ENCODE data around the gene TBC1D23.
"Not testable (repeated sequence)": the region's sequence is repeated elsewhere in the genome, so short reads cannot be mapped to it uniquely, and the experiment has no call there.

Gene TBC1D23

DNA sequence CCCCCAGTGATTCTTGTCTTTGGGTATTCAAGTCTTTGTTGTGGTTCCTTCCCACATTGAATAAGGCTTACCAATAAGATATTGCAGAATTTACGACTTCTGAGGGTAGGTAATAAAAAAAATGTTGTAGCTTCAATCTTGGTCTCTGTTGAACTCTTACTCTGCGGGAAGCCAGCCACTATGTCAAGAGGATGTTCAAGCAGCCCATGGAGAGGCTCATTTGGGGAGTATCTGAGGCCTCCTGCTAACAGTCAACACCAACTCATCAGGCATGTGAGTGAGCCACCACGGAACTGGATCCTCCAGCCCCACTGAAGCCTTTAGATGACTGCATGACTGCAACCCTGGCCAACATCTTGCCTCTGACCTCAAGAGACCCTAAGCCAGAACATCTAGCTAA, 3.2 kb upstream of the TBC1D23 start:
- DNase-seq, result no peak

DNA sequence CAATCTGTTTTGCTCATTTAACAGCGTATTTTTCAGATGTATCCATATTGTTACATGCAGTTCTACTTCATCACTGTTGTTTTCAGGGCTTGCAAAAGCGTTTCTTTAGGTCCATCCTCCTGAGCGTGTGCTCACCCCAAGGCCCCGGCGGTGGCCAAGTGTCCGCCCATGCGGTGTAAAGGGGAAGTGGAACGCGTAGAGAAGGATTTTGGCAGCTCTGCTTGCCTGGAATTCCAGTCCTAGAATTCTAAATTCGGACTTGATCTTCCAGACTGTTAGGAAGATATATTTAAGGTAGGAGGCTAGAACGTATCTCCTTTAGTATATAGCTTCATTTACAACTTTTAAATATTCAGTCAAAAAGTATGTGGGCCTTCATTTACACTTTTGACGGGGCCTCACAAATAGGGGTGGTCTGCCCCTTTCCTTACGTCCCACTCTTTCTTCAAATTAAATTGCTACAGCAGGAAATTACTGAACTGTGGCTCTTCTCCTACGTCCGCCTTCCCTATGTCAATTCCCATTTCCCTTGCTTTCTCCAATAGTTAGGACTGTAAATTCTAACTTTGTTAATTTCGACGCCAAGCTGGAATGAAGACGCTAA, 609 bp upstream of the TBC1D23 start:
- no peak for DNase-seq

DNA sequence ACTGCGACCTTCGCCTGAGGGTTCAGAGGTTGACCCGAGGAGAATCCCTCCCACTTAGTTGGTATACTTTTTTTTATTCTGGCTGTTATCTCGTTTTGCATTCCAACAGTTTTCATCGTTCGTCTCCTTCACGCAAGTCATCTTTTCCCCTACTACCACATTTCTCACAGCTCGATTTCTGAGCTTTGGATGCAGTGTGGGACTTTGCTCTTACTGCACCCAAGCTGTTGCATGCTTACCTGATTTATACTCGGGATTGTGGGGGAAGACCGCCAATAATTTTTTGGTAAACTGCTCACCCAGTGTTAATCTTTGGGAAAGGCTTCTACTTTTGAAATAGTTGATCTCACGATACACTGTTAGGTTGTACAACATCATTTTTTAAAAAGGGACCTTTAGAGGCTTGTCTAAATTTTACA, 702 bp downstream of the TBC1D23 start:
- DNase-seq, result peak in 1 of 2 experiments; percentile 9

DNA sequence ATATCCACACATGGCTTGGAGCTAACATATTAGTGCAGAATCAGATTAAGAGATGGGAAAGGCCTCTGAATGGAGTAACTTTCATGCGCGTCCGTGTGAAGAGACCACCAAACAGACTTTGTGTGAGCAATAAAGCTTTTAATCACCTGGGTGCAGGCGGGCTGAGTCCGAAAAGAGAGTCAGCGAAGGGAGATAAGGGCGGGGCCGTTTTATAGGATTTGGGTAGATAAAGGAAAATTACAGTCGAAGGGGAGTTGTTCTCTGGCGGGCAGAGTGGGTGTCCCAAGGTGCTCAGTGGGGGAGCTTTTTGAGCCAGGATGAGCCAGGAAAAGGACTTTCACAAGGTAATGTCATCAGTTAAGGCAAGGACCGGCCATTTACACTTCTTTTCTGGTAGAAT, 2.1 kb downstream of the TBC1D23 start:
- DNase-seq, result not testable (repeated sequence)

DNA sequence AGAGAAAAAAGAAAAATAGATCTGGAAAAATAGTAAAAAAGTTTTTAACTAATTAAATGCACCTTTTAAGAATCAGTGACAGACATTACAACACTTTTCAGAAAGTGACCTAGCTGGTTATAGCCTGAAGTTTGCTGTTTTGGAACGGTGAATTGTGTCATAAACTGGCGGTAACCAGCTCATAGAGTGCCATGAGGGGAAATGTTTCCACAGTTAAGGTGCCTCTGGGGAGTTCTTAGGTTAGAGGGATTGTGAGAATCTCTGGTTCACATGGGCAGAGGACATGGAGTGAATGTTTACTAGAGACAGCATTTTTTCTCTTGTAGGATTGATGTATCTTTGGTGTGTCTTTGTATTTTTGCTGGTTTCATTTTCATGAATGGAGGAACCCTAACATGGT, 2.8 kb downstream of the TBC1D23 start:
- no peak for DNase-seq

DNA sequence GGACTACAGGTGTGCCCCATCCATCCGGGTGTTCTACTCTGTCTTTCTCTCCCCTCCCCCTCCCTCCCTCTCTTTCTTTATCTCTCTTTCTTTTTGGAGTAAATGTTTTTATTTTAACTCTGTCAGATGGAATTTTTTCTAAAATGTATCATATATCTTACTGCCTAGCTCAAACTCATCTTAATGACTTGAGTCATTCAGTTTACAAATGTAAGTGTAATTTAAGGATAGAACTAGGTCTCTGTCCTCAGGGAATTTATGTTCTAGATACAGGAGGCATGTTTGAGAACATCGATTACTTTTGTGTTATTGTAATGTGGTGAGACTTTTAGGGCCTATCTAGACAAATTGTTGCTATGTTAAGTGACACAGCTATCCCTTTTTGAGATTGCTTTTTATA, 3.5 kb downstream of the TBC1D23 start:
- DNase-seq, result no peak

DNA sequence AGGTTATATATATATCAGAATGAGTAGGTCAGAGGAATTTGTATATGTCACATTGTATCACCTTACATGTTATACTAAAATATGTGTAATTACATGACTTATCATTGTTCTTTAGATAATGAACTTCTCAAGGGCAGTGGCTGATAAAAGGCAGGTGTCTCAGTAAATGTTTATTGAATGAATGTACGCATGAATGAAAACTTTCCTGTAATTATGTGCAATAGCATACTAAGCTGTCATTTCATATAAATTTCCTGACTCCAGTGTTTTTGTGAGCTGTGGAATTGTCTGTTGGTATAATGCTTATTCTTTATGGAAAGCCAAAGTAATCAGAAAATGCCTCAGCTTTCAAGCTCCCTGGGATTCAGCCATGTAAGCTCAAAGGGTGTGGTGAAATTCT, 4.2 kb downstream of the TBC1D23 start:
- DNase-seq, result no peak

DNA sequence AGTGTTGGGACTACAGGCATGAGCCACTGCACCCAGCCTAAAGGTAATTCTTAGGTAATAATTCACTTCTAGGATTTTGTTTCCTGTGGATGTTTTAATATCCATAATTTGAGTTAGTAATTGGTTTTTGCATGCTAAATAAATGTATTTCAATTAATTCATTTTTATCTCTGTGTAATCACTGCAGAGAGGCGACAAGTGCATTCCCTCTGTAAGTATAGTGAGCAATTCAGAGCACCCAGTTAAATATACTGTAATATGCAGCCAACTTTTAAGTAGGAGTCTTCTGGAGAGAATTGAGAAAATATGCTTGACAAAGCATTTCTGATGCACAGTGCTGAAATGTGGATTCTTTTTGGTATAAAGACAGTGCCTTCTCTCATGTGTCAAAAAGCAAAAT, 5.7 kb downstream of the TBC1D23 start:
- DNase-seq, result no peak

DNA sequence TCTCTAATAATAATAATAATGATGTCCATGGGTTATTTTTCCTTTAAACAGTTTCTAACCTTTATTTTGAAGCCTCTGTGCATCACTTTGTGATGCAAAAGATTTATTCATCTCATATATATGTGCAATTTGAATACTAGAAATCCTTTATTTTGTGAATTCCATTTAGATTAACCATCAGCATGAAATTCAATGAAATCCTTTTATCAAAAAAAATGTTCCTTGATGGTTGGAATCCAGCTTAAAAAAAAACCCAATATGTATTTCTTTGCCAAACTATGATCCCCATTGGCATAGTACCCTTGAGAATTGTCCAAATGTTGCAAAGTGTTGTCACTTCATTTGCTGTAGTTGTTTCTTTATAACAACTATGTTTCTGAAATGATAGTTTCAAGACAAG, 7.4 kb downstream of the TBC1D23 start:
- no peak for DNase-seq

DNA sequence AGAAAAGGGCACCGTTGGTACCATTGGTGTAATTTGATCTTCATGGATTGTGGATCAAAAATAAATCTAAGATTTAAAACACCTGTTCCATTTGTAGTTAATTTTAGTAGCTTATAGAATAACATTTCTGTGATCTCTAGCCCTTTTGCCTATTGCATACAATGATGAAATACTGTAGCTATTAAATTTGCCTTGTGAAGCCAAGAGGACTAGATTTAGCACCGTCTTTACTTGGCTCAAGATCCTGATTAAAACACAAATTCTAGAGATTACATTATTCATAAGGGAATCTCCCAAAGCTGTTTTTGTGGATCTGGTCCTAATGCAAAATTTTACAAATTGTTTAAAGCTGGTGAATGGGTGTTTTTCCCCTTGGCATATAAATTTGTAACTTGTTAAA, 8.2 kb downstream of the TBC1D23 start:
- DNase-seq, result no peak

DNA sequence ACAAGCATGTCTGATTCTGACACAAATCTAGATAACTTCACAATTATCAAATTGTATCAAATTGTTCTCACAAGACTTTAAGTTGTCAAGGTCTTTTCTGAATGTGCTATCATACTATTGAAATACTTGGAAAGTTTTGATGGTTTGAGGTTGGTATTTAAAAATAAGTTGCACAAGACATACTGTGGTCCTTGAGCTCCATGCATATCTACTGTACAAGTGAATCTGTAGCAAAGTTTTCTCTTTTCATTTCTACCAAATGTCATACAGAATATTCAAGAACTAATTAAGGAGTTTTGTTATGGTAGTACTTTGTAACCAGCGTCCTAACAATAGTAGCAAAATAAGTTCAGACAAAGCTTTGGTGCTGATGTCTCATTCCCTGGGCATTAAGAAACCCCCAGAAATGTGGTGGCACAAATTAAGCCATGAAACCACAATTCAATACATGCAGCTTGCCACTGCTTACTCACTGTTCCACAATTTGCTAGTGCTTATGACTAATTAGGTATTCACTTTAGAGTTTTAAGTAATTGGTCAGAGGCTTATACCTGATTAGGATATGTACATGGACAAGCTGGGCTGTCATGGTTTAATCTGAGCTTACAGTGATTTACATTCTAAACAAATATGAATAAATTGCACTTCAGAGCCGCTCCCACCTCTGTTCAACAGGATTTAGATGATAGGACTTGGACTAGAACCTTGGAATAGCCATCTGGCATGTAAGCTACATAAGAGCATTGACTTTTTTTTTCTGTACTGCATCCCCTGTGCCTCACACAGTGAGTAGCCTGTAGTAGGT, 8.8 kb downstream of the TBC1D23 start:
- no peak for DNase-seq

DNA sequence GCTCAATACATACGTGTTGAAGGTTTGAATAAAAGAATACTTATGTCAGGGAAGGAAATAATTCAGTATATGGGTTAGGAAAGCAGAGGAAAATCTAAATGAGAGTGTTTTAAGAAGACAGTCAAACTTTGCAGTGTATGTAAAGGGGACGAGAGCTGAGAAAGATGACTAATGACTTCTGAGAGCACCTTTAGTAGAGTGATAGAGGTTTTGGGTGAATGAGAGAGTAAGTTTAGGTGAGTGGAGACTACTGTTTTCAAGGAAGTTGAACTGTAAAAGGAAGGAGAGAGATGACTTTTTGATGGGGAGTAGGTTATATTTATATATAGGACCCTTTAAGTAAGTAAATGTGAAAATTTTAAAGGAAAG, 9.4 kb downstream of the TBC1D23 start:
- DNase-seq, result no peak

DNA sequence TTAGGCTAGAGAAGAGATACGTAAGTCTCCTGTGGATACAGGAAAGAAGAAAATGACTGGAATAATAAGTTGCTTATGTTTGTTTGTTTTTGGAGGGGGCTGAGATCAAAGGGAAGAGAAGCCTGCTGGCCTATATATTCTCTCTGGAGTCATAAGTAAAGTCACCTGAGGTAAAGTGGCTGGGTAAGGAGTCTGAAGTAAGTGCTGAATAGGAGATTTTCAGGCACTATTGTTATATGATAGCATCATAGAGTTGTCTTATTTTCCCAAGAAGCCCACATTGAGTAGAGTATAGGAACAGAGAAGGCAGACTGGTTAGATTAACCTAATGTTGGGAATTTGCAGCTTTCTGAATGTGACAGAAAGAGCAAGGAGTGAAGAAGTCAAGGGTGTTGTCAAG, 10.7 kb downstream of the TBC1D23 start:
- DNase-seq, result no peak

DNA sequence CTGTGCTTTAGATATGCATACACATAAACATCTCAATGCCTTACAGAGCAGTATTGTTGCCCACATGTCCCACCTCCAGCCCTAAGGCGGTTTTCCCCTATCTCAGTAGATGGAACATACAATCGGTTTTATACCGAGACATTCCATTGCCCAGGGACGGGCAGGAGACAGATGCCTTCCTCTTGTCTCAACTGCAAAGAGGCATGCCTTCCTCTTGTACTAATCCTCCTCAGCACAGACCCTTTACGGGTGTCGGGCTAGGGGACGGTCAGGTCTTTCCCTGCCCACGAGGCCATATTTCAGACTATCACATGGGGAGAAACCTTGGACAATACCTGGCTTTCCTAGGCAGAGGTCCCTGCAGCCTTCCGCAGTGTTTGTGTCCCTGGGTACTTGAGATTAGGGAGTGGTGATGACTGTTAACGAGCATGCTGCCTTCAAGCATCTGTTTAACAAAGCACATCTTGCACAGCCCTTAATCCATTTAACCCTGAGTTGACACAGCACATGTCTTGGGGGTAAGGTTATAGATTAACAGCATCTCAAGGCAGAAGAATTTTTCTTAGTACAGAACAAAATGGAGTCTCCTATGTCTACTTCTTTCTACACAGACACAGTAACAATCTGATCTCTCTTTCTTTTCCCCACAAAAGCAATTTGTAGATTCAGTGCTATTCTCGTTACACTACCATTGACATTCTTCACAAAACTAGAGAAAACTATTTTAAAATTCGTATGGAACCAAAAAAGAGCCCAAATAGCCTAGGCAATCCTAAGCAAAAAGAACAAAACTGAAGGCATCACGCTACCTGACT, 12.2 kb downstream of the TBC1D23 start:
- not testable (repeated sequence) for DNase-seq

DNA sequence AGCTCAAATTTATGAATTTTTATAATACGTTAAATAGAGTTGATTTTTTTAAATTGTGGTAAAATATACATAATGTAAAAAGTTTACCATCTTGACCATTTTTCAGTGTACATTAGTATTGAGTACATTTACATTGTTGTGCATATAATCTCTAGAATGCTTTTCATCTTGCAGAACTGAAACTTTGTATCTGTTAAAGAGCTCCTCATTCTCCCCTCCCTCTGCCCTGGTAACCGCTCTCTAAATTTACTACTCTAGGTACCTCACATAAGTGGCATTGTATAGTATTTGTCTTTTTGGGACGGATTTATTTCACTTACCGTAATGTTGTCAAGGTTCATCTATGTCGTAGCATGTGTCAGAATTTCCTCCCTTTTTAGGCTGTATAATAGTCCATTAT, 13.6 kb downstream of the TBC1D23 start:
- DNase-seq, result no peak

DNA sequence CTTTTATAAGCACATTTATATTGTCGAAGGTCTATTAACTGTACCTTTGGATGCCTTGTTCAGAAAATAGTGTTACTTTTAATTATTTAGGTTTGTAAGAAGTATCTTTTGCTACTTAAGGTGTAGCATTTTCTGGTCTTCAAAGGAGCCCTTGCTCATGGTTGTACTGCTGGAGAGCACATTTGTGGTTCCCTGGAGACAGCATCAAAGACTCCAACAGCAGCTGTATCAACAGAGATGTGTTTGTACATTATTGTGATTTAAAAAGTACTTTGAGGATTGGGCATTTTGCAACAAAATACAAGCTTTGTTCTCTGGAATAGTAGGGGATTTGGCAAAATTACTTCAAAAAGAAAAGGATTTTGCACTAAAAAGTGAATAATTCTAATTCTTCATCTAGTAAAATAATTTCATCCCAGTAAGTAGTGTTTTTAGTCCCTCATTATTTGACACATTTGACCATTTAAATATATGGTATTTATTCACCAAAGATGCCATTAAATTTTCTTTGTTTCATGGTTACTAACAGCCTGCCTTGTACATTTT, 16.5 kb downstream of the TBC1D23 start:
- no peak for DNase-seq

DNA sequence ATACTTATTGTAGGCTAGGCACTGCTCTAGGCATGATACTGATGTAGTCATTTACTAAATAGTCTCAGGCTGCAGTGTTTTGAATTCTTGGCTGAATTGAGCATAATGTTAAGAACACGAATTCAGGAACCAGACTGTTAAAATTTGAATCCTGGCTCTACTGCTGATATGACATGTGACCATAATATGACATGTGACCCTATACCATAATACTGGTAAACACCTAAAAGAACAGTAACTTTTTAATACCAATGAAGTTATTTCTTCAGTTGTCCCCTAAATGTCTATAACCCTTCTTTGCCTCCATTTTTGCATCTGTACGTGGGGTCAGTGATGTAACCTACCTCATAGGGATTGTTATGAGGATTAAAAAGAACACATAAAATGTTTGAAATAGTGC, 18.1 kb downstream of the TBC1D23 start:
- DNase-seq, result no peak

DNA sequence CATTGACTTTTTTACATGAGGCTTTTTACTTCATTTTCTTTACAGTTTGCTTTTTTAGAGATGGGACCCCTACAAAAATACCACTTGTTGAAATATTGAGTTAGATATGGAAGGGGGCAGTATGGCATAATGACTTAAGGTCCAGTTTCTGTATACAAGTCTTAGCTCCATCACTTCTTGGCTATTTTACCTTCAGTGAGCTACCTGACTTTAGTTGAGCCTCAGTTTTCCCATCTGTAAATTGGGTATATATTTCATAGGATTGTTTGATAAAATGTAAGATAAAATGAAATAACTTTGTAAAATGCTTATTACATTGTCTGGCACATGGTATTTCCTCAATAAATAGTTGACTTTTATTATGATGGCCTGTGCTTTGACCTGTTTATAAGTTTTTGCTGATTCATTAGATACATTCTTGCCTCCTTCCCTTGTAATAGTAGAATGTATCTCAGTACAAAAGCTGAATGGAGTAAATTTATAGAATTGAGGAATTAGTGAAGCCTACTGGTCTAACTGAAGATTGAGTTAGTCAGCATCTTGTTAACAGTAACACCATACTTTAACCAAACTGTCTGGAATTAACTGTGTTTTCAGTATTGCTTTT, 27.6 kb downstream of the TBC1D23 start:
- DNase-seq, result no peak

DNA sequence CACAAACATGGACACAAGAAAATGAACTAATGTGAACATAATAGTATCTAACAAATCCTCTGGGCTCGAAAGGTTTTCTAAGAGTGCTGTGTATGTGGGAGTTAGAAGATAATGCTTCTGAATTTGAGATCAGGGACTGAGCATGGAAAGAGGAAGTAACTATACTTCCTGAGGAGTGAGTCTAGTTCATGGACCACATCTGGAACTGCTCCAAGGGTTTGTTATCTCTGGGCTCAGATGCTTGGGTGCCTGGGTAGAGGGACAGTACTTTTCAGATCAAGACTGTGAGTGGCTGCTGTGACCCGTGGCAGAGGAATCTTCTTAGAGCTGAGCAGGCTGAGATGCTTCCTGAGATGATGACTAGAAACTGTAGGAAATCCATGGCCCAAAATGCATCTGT, 28.5 kb downstream of the TBC1D23 start:
- DNase-seq, result peak; percentile 98 to 99

DNA sequence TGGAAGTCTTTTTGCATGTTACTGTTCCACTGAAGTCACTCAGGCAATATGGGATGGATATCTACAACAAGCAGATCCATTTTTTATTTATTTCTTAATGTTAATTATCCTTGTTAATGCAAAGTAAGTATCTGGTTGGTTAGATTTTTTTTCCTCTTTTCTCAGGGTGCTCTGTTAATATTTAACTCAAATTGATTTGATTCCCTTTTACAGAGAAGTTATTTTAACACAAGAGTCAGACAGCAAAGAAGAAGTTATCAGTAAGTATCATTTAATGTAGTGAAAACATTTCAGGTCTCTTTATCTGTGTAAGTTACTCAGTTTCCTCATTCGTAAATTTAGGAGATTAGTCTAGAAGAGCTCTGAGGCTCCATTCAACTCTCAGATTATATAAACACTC, 34.3 kb downstream of the TBC1D23 start:
- DNase-seq, result no peak

DNA sequence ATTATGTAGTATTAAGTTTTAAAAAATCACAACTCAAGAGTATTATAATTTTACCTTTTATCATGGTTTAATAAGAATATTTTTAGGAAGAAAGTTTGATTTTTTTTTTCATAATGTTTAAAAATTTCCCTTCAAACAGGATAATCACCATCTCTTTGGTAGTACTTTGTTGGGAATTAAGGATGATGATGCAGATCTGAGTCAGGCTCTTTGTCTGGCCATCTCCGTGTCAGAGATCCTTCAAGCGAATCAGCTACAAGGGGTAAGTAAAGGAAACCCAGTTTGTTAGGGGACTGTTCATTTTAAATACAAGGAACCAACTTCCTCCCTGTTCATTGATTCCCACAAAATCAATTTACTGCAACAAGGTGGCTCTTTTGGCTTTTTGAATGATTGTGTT, 37.0 kb downstream of the TBC1D23 start:
- DNase-seq, result no peak

DNA sequence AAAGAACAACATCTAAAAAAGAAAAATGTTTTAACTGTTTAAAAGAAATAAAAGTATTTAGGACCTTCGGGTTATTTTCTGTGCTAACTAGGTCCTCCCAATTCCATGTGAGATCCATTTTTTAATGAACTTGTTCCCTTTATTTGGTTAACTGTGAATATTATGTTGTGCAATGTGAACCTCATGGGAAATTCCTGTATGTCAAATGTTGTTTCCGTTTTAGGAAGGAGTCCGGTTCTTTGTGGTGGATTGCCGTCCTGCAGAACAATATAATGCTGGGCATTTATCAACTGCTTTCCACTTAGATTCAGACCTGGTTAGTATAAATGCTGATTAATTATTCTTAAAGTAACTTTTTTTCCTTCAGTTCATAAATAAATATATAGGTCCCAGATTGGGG, 38.2 kb downstream of the TBC1D23 start:
- DNase-seq, result no peak

DNA sequence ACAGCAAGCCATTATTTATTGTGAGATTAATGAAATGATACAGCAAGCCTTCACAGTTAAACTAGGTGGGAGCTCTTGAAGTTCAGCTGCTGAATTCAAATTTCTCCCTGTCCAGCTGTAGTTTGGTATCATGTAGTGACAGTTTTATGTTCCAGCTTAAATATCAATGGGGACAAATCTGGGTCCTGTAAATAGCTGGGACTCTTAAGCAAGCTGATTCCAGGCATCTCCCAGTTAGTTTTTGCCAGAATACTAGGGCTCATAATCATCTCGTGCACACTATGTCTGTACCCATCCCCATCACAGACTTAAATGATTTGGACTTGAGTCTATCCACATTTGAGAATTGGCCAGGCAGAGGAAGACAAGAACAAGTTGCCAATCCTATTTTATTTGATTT, 45.9 kb downstream of the TBC1D23 start:
- no peak for DNase-seq
